Measurements from ENCODE around the gene TRMT2A.

TRMT2A gene

GRCh38 chr22:20135265-20135664 is 18.2 kb upstream of the TRMT2A start:
- no peak for DNase-seq (ENCODE audit: low read depth)

GRCh38 chr22:20133930-20134549 is 17.0 kb upstream of the TRMT2A start:
- no peak for DNase-seq (ENCODE audit: low read depth)

- DNase-seq (ENCODE audit: low read depth) = no peak
Observed at GRCh38 chr22:20132686-20133246, 15.7 kb upstream of the TRMT2A start.

DNA sequence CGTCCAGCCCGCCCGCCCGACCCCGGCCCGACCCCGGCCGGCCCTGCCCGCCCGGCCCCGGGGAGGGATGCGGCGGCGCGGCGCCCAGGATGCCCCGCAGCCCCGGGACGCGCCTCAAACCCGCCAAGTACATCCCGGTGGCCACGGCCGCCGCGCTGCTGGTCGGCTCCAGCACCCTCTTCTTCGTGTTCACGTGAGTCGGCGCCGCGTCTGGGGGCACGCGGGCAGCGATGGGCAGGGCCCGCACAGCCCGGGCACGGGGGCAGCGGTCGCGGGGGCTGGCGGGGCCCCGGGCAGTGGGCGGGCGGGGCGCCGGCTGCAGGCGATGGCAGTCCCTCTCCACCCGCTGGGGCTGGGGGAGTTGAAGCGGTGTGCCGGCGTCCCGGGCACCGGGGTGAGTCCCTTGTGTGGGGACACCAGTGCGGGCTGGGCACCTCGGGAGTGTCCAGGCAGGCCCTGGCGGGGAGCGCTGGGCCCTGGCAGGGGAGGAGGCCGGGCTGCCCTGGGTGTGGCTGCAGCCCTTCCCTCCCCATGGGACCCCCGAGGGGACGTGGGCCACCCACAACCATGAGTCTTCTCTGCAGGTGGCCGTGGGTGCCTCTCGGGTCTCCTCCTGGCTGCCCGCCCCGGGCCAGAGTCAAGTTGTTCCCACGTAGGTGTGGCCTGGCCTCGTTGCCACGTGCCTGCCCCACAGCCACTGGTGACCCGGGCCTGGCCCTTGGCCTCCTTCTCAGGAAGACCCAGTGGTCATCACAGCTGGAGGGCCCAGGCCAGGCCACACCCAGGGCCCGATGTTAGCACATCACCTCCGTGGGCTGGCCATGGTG is 15.0 kb upstream of the TRMT2A start:
- no peak for DNase-seq (ENCODE audit: low read depth)

- DNase-seq (ENCODE audit: low read depth) = peak; percentile 43
Observed at GRCh38 chr22:20131597-20131858, 14.5 kb upstream of the TRMT2A start, which contains the start of gene ZDHHC8. Gene ZDHHC8 (plus strand): TSS chr22:20131804. CDS start chr22:20131948, 144 bp downstream.

- DNase-seq (ENCODE audit: low read depth) = peak; percentile 75
Observed at GRCh38 chr22:20130731-20131596, 13.9 kb upstream of the TRMT2A start.

DNA sequence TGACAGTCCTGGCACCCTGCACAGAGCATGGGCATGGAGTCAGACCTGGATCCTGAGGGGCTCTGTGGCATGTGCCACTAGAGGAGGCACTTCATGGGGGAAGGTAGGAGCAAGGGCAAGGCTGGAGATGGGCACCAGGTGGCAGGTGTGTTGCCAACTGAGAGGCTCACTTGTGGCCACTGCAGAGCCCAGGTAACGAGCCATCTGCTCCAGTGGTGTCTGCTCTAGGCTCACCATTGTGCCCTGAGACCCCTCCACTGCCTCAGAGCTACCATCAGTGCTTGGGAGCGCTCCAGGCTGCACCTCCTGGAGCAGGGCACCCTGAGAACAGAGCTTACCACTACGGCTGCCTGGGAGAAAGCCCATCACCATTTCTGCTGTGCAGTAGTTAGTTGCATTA is 13.3 kb upstream of the TRMT2A start:
- no peak for DNase-seq (ENCODE audit: low read depth)

- DNase-seq (ENCODE audit: low read depth) = no peak
Observed at GRCh38 chr22:20129747-20130014, 12.7 kb upstream of the TRMT2A start.

DNA sequence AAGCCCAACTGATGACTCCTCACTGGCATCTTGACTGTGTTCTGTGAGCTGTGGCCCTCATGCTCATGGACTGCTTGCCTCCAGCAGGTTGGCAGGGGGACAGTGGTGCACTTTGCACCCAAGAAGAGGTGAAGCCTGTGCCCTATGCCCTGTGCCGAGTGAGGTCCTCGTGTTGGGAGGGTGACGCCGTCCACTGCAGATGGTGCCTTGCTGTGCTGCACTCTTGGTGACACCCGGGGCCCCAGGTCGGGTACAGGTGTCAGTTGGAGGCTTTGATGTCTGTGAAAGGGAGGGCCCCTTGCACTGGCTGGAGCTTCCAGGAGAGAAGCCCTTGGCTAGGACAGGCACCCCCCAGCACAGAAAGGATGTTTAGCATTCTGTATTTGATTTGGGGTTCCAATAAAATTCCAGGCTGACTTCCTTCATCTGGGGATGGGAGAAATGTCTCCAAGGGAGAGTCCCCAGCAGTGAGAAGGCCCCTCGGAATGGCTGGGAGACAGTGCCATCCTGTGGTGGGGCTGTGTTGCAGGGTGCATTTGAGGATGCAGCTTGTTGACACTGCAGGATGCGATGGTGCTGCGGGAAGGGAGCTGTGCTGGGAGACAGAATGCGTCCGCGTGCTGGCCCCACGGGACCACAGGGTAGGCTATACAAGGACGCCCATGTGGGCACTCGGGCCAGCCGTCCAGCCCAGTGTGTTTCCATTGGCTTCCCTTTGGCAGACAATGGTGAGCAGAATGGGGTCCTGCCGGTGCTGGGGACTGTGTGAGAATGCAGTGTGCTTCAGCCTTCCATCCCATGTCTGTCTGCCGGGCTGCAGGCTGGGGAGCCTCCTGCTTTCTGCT is 12.1 kb upstream of the TRMT2A start:
- DNase-seq (ENCODE audit: low read depth) = peak; percentile 31

DNA sequence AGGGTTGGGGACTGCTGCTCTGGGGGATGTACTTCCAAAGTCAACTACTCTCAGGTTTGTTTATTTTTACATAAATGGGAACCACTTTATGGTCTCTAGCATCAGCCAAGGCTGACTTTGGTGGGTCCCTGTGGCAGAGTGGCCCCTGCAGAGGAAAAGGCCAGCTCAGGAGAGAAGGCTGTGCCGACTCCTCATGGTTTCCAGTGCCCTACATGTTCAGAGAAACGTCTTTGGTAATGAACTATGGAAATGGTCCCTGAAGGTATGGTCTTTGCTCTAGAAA is 11.5 kb upstream of the TRMT2A start:
- no peak for DNase-seq (ENCODE audit: low read depth)

- no peak for DNase-seq (ENCODE audit: low read depth)
Observed at GRCh38 chr22:20127869-20128618, 11.0 kb upstream of the TRMT2A start.

DNA sequence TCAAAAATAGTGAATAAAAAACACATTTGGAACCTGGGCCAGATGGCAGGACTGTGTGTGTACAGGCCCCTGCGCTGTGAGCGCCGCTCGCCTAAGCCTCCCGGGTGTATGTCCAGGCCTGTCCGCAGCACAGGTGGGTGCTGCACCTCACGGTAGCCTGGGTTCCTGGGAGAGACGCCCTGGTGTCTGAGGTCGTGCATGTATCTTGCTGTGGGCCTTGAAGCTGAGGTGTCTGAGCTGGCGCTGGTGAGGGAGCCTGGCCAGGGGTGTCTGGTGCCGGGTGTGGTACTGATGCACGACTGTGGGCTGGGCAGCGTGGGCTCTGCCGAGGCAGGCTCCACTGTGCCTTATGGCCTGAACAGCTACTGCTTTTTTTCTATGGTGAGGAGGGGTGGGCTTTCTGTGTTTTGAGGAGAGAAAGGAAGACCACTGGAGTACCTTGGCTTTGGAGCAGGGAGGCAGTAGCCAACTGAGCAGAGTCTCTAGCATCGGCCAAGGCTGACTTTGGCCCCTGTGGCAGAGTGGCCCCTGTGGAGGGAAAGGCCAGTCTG is 10.4 kb upstream of the TRMT2A start:
- no peak for DNase-seq (ENCODE audit: low read depth)

DNA sequence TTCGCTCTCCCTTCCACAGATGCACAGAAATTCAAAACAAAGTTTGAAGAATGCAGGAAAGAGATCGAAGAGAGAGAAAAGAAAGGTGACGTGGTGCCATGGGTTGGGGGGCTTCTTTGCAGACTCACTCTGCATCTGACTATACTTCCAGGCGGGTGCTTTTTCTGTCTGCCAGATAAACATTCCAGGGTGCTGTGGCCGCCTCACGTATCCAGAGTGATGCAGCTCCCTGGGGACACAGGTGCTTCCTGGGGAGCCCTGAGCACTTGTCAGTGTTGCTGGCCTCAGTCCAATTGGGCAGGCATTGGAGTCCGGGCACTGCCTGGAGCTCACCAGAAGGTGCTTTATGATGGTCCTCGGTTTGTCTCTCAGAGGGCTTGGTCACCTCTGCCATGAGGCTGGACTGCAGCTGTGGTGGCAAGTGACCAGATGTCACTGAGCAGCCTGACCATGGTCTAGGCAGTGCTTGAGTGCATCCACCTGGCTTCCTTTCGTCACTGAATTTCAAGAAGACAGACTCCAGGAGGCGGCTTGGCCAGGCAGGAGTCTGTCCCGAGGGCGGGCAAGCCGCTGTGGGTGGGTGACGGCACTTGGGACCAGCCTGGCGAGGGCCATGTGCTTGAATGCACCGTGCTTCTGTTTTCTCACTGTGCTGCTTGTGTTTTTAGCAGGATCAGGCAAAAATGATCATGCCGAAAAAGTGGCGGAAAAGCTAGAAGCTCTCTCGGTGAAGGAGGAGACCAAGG is 9.4 kb upstream of the TRMT2A start:
- no peak for DNase-seq (ENCODE audit: low read depth)

DNA sequence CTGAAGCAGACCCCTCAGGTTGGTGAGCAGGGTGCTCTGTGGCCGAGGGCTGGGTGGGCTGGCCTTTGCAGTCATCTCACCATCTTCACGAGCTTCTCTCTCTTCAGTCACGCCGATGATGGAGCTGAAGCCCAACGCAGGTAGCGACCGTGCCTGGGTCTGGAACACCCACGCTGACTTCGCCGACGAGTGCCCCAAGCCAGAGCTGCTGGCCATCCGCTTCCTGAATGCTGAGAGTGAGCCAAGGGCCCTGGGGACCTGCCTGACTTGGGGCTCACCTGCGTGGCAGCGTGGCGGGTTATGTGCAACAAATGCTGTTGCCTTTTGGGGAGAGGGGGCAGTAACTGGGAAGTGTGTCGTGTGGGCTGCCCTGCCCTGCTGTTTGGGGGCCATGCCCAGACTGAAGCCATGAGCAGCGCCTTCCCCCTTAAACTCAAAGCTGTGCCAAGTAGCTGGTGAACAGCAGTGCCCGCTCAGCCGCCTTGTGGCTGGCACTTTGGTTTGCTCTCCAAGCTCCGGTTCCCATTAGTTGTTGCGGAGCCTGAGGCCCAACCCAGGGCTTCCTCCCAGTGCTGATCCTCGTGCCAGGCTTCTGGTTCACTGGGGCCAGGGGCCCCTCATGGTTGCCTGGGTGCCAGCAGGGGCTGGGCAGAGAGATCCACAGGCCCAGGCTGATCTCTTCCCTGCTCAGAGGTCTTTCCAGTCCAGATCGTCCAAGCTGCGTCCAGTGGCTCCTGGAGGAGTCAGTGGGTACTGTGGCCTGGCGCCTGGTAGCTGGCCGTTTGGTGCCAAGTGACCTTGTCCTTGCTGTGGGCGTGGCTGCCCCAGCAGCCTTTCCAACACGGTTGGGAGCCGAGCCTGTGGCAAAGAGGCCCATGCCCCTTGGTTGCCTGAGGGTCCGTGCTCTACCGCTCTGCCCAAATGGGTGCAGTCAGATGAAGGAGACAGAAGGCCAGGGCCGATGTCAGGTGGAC is 8.5 kb upstream of the TRMT2A start:
- no peak for DNase-seq (ENCODE audit: low read depth)

- no peak for DNase-seq (ENCODE audit: low read depth)
Observed at GRCh38 chr22:20124083-20124787, 7.2 kb upstream of the TRMT2A start.

GRCh38 chr22:20123366-20124082 is 6.5 kb upstream of the TRMT2A start:
- no peak for DNase-seq (ENCODE audit: low read depth)

GRCh38 chr22:20121856-20122415 is 4.9 kb upstream of the TRMT2A start:
- no peak for DNase-seq (ENCODE audit: low read depth)

All from activated T-helper 9 cell treated with anti-CD3 and anti-CD28 coated beads, Interleukin-2, amount 50 U/mL, for 16 hours (primary cell).